GM12801 (cell line): Measurements from ENCODE around the gene MAML3.

Experiments
- TF ChIP-seq, protein P1 (sequence below): IDR thresholded peaks from one replicate; pipeline ENCODE4 v1.5.1; 2011; ENCODE audit warnings: control low read depth; ENCODE audit not compliant: insufficient read length; ENCODE audit errors: extremely low read depth

The MAML3 gene

DNA sequence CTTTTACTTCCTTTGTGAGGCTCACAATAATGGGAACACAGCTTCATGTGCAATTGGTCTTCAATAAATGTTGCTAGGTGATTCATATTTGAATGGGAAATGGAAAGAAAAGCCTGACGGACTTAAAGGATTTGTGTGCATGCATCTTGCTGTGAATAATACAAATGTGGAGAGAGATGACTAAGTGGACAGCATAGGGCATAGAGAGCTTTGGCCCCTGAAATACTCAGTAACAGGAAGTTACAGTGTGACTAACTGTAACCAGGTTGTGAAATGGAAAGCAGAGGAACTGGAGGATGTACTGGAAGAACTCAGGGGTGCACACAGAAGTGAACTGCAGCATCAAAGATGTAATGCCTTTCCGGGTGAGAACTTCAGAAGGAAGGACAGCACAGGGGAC is 281.7 kb downstream of the MAML3 start:
- TF ChIP-seq, protein P1, sequence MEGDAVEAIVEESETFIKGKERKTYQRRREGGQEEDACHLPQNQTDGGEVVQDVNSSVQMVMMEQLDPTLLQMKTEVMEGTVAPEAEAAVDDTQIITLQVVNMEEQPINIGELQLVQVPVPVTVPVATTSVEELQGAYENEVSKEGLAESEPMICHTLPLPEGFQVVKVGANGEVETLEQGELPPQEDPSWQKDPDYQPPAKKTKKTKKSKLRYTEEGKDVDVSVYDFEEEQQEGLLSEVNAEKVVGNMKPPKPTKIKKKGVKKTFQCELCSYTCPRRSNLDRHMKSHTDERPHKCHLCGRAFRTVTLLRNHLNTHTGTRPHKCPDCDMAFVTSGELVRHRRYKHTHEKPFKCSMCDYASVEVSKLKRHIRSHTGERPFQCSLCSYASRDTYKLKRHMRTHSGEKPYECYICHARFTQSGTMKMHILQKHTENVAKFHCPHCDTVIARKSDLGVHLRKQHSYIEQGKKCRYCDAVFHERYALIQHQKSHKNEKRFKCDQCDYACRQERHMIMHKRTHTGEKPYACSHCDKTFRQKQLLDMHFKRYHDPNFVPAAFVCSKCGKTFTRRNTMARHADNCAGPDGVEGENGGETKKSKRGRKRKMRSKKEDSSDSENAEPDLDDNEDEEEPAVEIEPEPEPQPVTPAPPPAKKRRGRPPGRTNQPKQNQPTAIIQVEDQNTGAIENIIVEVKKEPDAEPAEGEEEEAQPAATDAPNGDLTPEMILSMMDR, result no peak

- TF ChIP-seq, protein P1, result no peak
These were observed 284.2 kb downstream of the MAML3 start for GRCh38 chr4:139869810-139870209.

GRCh38 chr4:139866276-139866962 is 287.6 kb downstream of the MAML3 start:
- TF ChIP-seq, protein P1, result no peak

DNA sequence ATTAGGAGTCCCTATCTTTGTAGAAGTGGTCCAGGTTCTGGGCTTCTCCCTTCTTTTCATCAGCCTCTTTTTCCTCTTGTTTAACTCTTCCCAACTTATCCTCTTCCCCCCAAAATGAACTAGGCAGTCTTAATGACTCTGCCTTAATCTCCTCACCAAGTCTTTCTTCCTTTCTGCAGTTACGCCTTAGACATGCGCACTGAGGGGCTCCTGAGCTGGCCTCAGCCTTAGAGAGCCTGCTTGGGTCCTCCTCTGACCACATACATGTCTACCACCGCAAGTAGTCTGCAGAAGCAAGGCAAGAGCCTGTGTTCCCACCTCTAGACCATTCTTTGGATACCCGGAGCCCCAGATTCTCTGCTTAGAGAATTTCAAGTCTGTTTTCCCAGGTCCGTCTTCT is 288.4 kb downstream of the MAML3 start:
- TF ChIP-seq, protein P1, result no peak

DNA sequence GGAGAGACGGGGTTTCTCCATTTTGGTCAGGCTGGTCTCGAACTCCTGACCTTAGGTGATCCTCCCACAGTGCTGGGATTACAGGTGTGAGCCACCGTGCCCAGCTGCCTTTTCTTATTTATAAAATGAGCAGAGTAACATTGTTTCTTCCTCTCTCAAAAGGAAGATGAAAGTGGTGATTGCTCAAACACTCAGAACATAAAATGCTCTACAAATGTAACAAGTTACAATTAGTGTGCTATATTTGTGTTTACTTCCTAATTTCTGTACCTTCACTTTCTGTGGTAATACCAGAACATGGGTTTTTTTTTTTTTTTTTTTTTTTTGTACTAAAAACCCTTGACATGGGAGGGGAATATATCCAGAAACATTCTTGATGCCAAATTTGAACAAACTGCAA is 290.5 kb downstream of the MAML3 start:
- TF ChIP-seq, protein P1, result no peak

DNA sequence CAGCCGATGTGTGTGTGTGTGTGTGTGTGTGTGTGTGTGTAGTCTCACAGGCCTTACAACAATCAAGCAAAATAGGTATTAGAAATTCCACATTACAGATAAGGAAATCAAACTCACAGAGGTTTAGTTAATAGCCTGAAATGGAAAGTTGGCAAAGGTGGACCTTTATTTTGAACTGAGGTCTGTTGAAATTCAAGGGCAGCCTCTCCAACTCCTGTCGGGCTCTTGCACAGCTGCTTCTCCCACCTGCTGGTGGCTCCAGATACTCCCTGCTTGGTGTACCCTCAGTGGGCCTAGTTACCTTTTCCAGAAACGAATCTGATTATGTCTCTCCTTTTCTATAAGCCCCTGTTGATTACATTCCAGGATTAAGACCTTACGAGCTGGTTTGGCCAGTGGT is 292.5 kb downstream of the MAML3 start:
- TF ChIP-seq, protein P1, result no peak

- TF ChIP-seq, protein P1, result no peak
These were observed 293.5 kb downstream of the MAML3 start for GRCh38 chr4:139860435-139861024.

DNA sequence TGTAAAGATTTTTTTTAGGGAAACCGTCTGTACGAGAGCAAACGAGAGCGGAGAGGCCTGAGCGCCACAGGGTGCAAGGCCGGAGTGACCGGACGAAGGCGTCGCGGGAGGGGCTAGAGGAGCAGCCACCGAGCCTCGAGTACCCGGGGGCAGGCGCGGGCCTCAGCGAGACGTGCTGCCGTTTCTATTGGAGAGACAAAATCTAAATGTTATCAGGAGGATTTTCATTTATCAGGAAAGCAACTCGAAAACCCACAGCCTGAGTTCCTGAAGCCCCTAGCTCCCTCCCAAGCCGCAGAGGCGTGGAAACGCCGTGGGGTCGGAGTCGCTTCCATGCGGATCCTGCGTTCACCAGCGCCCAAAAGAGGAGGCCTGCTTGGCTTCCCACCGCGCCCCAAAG is 294.1 kb downstream of the MAML3 start:
- TF ChIP-seq, protein P1, result no peak
